GM23338 (cell line): Measurements from ENCODE around the gene SCYGR2. TPM values are rescaled to one million over a fixed set of nuclear protein-coding genes. Genes with fewer than 3 reads are reported as not detected.

ENCODE experiments used
- ATAC-seq: fragments of 200-7000 bp; cut with Tn5 transposase; 3 replicates; pipeline ENCODE4 v1.9.1; 2020
- DNase-seq: peaks from one replicate; pipeline ENCODE4 v3.0.0-alpha.2; 2015; ENCODE audit warnings: low spot score
- H2AFZ ChIP-seq: fragments of 200-600 bp; sonication (generic); 2 replicates; pipeline ENCODE4 v1.8.0; 2016; ENCODE audit warnings: antibody characterized with exemption, mild to moderate bottlenecking, moderate library complexity
- H3F3A ChIP-seq: fragments of 200-600 bp; sonication (generic); replicated peaks from 2 replicates; pipeline ENCODE4 v1.8.0; 2017; ENCODE audit warnings: antibody characterized with exemption, mixed run types, low read depth
- H3K27ac ChIP-seq: fragments of 200-600 bp; sonication (generic); 2 replicates; pipeline ENCODE4 v1.6.1; 2016; ENCODE audit warnings: low read depth
- H3K27me3 ChIP-seq: fragments of 200-600 bp; sonication (generic); 2 replicates; pipeline ENCODE4 v1.8.0; 2016; ENCODE audit warnings: mild to moderate bottlenecking, mixed run types, moderate library complexity; ENCODE audit not compliant: insufficient read depth
- H3K36me3 ChIP-seq: fragments of 200-600 bp; sonication (generic); 2 replicates; pipeline ENCODE4 v1.8.0; 2016; ENCODE audit warnings: mild to moderate bottlenecking; ENCODE audit not compliant: insufficient read depth
- H3K4me1 ChIP-seq: fragments of 200-600 bp; sonication (generic); 2 replicates; pipeline ENCODE4 v1.8.0; 2016; ENCODE audit warnings: mild to moderate bottlenecking, moderate library complexity; ENCODE audit not compliant: insufficient read depth
- H3K4me2 ChIP-seq: fragments of 200-600 bp; sonication (generic); 2 replicates; pipeline ENCODE4 v1.7.1; 2017; ENCODE audit warnings: mixed run types
- H3K4me3 ChIP-seq: fragments of 200-600 bp; sonication (generic); 2 replicates; pipeline ENCODE4 v1.6.1; 2016; ENCODE audit warnings: mixed run types
- H3K79me2 ChIP-seq: fragments of 200-600 bp; sonication (generic); replicated peaks from 2 replicates; pipeline ENCODE4 v1.8.0; 2017; ENCODE audit warnings: mild to moderate bottlenecking; ENCODE audit not compliant: insufficient read depth
- H3K9me2 ChIP-seq: fragments of 200-600 bp; sonication (generic); 2 replicates; pipeline ENCODE4 v1.8.0; 2017; ENCODE audit not compliant: insufficient read depth
- H4K20me1 ChIP-seq: fragments of 200-600 bp; sonication (generic); replicated peaks from 2 replicates; pipeline ENCODE4 v1.8.0; 2017; ENCODE audit warnings: mild to moderate bottlenecking; ENCODE audit not compliant: insufficient read depth
- H3K27ac Mint-ChIP-seq: 2 replicates; pipeline ENCODE4 v1.8.0; 2020; ENCODE audit warnings: inconsistent platforms, mild to moderate bottlenecking, moderate library complexity, mixed read lengths
- H3K27me3 Mint-ChIP-seq: 3 replicates; pipeline ENCODE4 v1.8.0; 2022; ENCODE audit warnings: low read depth, mild to moderate bottlenecking, moderate library complexity, mixed read lengths, inconsistent platforms; ENCODE audit not compliant: insufficient read depth, poor library complexity
- H3K36me3 Mint-ChIP-seq: 3 replicates; pipeline ENCODE4 v1.8.0; 2021; ENCODE audit warnings: low read depth, mild to moderate bottlenecking, inconsistent platforms, moderate library complexity, mixed read lengths
- H3K4me1 Mint-ChIP-seq: 3 replicates; pipeline ENCODE4 v1.8.0; 2020; ENCODE audit warnings: mild to moderate bottlenecking, inconsistent platforms, mixed read lengths
- H3K4me3 Mint-ChIP-seq: 3 replicates; pipeline ENCODE4 v1.8.0; 2021; ENCODE audit warnings: moderate library complexity, mild to moderate bottlenecking, inconsistent platforms, mixed read lengths
- H3K9me3 Mint-ChIP-seq: 3 replicates; pipeline ENCODE4 v1.8.0; 2020; ENCODE audit warnings: moderate library complexity, mild to moderate bottlenecking, inconsistent platforms, mixed read lengths
- CREB1 ChIP-seq: fragments of 250-450 bp; sonication (Bioruptor Pico); IDR thresholded peaks from 2 replicates; pipeline ENCODE4 v1.5.0; 2020; ENCODE audit warnings: low read depth, mild to moderate bottlenecking, moderate library complexity
- CTCF ChIP-seq, 2 experiments: fragments of 200-600 bp in 1 of 2; sonication (generic) in 1 of 2; conservative IDR thresholded peaks; 2 replicates each; pipeline versions ENCODE4 v1.5.1 to v1.6.1; 2016 to 2017; ENCODE audit warnings: antibody characterized with exemption in 2 of 2, low read depth in 2 of 2, mild to moderate bottlenecking in 2 of 2, moderate library complexity in 1 of 2
- ETS1 ChIP-seq: IDR thresholded peaks from 2 replicates; pipeline ENCODE4 v1.6.1; 2016; ENCODE audit warnings: antibody characterized with exemption
- EZH2 ChIP-seq: fragments of 200-600 bp; sonication (generic); IDR thresholded peaks from one replicate; pipeline ENCODE4 v1.8.0; 2017; ENCODE audit warnings: antibody characterized with exemption, mild to moderate bottlenecking, low read depth; ENCODE audit not compliant: unreplicated experiment
- EZH2phosphoT487 ChIP-seq: fragments of 200-600 bp; sonication (generic); IDR thresholded peaks from one replicate; pipeline ENCODE4 v1.8.1; 2018; ENCODE audit warnings: antibody characterized with exemption; ENCODE audit not compliant: unreplicated experiment
- JUNB ChIP-seq: IDR thresholded peaks from one replicate; pipeline ENCODE4 v1.6.1; 2016; ENCODE audit warnings: antibody characterized with exemption; ENCODE audit not compliant: unreplicated experiment
- NANOG ChIP-seq: IDR thresholded peaks from 2 replicates; pipeline ENCODE4 v1.6.1; 2016; ENCODE audit warnings: antibody characterized with exemption, borderline replicate concordance
- POLR2AphosphoS5 ChIP-seq: IDR thresholded peaks from 2 replicates; pipeline ENCODE4 v1.6.1; 2016; ENCODE audit warnings: antibody characterized with exemption, low read depth
- REST ChIP-seq: IDR thresholded peaks from one replicate; pipeline ENCODE4 v1.6.1; 2018; ENCODE audit warnings: antibody characterized with exemption; ENCODE audit not compliant: unreplicated experiment
- STAT1 ChIP-seq: IDR thresholded peaks from one replicate; pipeline ENCODE4 v1.6.1; 2016; ENCODE audit warnings: antibody characterized with exemption; ENCODE audit not compliant: unreplicated experiment
- ZNF114 ChIP-seq: fragments of 250-450 bp; sonication (Bioruptor Pico); IDR thresholded peaks from 2 replicates; pipeline ENCODE4 v1.5.0; 2020; ENCODE audit warnings: mild to moderate bottlenecking, moderate library complexity
- ZNF462 ChIP-seq: fragments of 250-450 bp; sonication (Bioruptor Pico); IDR thresholded peaks from 2 replicates; pipeline ENCODE4 v1.5.0; 2020; ENCODE audit warnings: mild to moderate bottlenecking, moderate library complexity
- polyA plus RNA-seq: library from polyadenylated mRNA; unstranded; fragments of >200 nt; fragmentation: Nextera tagmentation; extraction: Ambion mirVana; gene quantifications from 2 replicates; pipeline ENCODE4 v1.2.1, GENCODE V29; 2016
- total RNA-seq: library from RNA; depleted of rRNA; stranded (reverse); fragments of >200 nt; shearing (Covaris generic); gene quantifications from 2 replicates; pipeline ENCODE4 v1.2.3, GENCODE V29; 2014

Gene SCYGR2
- total and polyA plus RNA-seq, 2 experiments from 2014 or later = not detected

- TF ChIP-seq NANOG (no peak), EZH2 (no peak)
These were observed 29.9 kb upstream of the SCYGR2 start (continued) for GRCh38 chr2:227568852-227569169.

GRCh38 chr2:227570615-227571014, 28.1 kb upstream of the SCYGR2 start:
- Histone ChIP-seq H3F3A (no peaks in the 10 kb centered on the region), H3K4me3 (no peak overlapping the region), H3K9me2 (no peaks in the 10 kb centered on the region), H4K20me1 (no peaks in the 10 kb centered on the region), H2AFZ (no peak overlapping the region), H3K4me1 (peaks cover 12% of the 10 kb centered on the region; the same call in 1 of the 2 replicates), H3K27ac (no peak overlapping the region), H3K79me2 (no peaks in the 10 kb centered on the region), H3K27me3 (no peaks in the 10 kb centered on the region), H3K36me3 (no peaks in the 10 kb centered on the region), H3K4me2 (no peak overlapping the region)
- ATAC-seq = no peak
- Mint-ChIP-seq H3K4me3 (no peak overlapping the region), H3K9me3 (no peaks in the 10 kb centered on the region), H3K27me3 (no peaks in the 10 kb centered on the region), H3K36me3 (no peaks in the 10 kb centered on the region), H3K4me1 (peaks cover 18% of the 10 kb centered on the region; the same call in 2 of the 3 replicates), H3K27ac (0 out of 2 replicates have a peak overlapping the region, but pooled peaks have one; percentile 5)
- TF ChIP-seq STAT1 (no peak), NANOG (no peak), REST (no peak), CREB1 (CRISPR knock-in tag) (no peak), JUNB (no peak), EZH2 (no peak), ZNF114 (CRISPR knock-in tag) (no peak), EZH2phosphoT487 (no peak), ZNF462 (CRISPR knock-in tag) (no peak), CTCF (conservative IDR thresholded peaks at IDR 0.05; ENCODE audit: low read depth in 2 of 2) (no peak), ETS1 (no peak), POLR2AphosphoS5 (no peak)
- DNase-seq = peak; percentile 30
